Stimulated activated CD8-positive, alpha-beta memory T cell treated with anti-CD3 and anti-CD28 coated beads, Interleukin-2, amount 100 ng/mL, for 48 hours (primary cell): Measurements from ENCODE around the gene DLG2.
"Not testable (repeated sequence)": the region's sequence is repeated elsewhere in the genome, so short reads cannot be mapped to it uniquely, and the experiment has no call there.

Experiments used
- DNase-seq, 2 donors: peaks; one replicate each; pipeline ENCODE4 v3.0.0-alpha.2; 2020; ENCODE audit warnings: low read depth in 2 of 2

Gene DLG2

DNA sequence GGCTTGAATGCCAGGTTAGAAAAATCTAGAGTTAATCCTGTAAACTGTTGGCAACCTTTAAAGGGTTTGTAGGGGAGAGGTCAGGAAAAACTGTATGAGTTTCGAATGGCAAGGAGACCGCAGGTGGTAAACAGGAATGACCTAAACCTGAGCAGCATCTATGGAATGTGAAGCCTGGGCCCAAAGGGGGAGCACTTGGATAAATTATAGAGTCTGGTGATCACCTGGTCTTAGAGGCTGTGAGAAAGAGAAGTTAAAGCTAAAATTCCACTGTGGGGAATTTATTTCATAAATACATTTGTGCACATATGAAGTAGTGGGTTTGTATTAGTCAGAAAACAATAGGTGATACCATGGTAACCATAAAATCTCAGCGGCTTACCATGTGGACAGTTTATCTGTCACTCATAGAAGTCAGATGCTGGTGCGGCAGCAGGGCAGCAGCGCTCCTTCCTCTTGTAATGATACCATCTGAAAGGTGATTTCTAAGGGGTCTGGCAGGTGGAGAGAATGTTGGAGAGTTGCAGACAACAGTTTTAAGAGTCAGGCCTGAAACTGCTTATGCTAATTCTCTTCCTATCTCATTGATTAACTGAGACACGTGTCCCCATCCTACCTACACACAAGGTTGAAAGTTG, 1236.6 kb downstream of the DLG2 start:
- DNase-seq: no peak

DNA sequence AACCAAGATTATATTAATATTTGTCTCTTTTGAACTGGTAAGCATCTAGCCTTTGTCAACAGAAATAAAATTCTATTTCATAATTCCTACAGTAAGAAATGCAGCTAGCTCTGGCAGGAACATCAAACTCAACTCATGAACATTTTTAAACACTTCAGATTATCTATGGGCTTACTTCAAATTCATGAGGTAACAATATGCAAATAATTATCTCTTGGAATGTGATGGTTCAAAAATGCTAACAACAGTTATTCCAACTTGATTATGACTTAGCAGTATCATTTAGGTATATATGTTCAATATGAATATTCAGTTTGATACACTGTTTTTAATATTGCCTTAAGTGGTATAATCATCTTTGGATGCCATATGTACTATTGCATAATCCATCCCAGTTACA, 1237.4 kb downstream of the DLG2 start:
- DNase-seq: no peak

DNA sequence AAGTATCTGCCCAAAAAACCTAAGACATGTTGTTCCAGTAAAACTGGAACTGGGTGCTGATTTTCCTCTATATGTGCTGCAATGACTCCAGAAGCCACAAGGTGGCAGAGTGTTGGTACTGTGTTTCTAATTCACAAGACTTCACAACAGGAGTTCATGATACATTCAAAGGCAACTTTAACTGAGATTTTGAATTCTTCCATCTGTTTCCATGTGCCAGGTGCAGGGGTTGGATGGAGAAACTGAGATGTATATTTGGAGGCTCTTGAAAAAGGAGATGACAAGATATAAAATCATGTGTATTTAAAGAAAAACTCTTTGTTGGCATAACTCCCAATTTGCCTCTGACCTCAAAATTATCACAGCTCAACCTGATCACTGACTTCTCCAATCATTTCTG, 1242.4 kb downstream of the DLG2 start:
- no peak for DNase-seq

DNA sequence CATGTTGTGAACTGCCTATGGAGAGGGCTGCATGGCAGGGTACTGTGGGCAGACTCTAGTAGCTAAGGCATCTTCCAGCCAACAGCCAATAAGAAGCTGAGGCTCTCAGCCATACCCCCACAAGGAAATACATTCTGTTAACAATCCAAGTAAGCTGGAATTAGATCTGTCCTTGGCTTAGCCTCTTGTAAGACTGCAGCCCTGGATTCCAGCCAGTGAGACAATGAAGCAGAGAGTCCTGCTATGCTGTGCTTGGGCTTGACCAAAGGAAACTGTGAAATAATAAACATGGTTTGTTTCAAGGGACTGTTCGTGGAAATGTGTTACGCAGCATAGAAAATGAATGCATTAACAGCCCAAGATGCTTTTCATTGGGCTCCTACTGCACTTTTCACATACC, 1243.6 kb downstream of the DLG2 start:
- no peak for DNase-seq

DNA sequence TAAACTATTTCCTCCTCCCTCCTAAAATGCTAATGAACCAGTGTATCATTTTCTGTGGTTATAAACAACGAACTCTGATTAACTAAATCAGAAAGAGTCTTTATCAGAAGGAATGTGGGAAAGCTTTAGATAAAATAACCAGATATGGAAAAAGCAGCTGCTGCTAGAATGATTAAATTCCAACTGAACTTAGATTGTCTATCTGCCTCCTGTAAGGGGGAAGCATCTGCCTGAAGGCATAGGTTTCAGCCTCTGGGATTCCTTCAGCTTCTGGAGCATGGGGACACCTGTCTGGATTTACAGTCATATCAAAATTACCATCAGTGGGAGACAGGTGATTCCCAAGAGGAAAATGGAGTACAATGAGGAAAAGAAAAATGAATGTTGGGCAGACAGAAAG, 1245.5 kb downstream of the DLG2 start:
- no peak for DNase-seq

DNA sequence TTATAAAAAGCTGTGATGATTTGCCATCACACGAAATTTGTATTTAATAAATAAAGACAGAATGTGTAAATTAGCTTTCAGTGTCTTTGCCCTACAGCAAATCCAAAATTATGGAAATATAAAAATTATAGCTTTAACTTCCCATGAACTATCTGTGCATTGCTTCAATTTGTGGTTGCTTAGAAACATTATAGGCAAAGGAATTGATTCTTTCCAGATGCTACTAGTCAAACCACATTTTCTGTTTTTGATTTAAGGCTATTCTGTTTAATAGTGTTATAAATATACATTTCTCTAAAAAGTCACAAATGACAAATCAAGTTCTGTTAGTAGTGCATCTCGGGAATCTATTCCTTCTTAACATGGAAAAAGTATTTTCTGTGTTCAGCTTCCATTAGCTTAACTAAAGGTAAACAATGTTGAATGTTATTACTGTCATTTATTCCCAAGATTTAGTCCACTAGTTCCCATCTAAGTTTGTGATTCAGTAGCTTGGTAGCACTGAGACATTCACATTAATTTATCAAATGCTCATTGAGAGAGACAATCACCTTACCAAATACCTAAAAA, 1254.7 kb downstream of the DLG2 start:
- DNase-seq: no peak

DNA sequence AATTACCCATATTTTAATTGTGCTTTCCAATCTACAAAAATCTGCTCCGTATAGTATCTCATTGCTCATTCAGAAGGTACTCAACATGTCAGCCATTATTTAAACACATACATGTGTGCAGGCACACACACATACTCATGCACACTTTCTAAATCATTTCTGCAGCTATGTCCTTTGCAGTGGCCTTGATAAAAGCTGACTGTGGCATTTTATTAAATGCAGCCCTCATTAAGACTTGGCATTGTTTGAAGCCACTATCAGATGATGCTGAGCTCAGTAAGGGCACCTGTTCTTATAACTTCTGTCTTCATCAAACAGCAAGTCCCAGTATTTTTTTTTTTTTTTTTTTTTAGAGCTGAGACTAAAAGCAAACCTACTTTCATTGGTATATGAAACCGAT, 1269.1 kb downstream of the DLG2 start:
- DNase-seq: no peak

DNA sequence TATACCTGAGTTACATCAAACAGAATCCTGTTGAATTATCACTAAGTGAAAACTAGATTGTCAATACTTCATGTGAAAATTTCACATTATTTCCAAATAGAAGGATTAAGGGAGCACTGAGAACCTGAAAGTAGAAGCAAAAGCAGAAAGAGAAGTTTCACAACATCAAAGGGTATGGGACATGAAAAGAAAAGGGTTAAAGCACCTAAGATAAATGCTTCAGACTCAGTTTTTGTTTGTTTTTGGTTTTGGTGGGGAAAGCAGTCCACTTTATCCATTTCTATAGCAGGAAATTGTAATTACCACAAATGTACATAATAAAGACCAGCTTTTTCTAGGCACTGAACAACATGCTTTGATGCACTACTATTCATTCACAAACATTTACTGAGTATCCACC, 1271.2 kb downstream of the DLG2 start:
- DNase-seq: no peak

DNA sequence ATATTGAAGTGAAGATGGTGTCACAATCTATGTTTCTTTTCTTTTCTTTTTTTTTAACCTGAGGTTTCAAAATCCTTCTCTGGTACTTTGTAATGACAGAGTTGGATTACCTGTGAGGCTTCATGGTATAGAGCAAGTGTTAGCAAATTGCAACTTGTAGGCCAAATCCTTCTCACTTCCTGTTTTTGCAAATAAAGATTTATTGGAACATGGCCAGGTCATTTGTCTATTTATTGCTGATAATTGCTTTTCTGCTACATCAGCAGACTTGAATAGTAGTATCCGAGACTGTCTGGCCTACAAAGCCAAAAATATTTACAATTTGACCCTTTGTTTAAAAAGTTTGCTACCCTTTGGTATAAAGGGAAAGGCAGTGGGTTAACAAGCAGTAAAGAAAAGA, 1281.5 kb downstream of the DLG2 start:
- DNase-seq: no peak

DNA sequence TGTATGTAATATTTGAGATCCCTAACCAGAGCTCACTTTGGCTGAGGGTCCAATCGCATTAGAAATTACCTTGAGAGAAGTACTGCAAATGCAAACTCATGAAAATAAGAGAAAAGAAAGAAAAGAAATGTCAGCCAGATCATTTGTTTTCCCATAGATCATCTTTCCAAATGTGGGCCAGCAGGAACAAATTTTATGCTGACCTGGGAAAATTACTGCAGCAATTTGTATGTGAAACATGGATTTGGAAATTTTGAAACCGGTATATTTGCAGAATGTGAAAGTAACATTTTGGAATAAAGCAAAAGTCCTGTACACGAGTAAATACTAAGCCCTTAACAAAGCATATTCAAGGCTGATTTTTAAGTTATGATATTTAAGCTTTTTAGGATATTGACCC, 1282.1 kb downstream of the DLG2 start:
- DNase-seq: no peak

DNA sequence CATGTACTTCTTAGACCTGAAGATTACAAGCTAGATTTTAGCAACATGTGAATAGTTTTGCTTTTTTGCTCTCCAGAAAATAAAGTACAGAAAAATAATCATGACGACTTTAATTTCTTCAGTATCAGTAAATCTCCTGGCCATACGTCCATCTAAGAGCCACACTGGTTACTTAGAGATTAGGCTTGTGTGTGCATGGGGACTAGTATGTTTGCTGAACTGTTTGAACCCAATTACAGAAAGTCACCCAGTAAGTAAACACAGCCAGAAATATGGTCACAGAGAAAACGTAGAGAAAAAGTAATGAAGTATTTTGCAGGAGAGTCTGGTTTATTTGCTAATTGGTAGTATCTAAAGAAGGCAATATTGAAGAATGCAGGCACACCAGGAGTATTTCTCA, 1287.3 kb downstream of the DLG2 start:
- DNase-seq: no peak

DNA sequence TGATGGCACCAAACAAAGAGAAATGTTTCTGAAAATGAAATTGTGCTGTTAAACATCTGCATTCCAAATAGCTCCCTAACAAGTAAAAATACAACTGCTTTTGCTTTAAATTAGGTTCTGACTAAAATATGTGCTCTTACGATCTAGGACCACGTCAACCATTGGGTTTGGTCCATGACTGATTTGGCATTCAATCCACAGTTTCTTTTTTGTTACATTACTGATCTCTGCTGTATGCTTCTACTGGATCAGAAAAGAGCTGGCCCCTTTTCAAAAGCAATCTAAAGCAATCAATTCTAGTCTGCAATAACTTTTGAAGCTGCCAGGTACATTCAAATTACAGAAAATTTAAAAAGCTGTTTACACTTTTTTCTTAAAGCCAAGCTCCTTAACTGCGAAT, 1293.9 kb downstream of the DLG2 start:
- no peak for DNase-seq

DNA sequence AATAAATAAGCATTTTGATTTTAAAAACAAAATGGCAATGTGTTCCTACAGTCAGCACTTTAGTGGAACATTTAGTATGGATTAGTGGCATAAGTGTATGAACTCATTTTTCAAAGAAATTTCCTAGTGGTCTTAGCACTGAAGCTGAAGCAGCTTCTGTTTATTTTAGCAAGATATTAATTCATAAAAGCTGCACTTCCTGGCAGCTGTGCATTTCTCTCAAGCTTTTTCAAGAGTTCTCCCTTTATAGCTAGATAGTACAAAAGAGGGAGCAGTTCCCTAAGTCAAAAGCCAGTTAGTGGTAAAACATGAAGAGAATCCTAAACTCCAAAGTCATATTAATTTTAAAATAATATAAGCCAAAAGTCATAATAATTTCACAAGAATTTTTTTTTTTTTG, 1304.9 kb downstream of the DLG2 start:
- DNase-seq: no peak

DNA sequence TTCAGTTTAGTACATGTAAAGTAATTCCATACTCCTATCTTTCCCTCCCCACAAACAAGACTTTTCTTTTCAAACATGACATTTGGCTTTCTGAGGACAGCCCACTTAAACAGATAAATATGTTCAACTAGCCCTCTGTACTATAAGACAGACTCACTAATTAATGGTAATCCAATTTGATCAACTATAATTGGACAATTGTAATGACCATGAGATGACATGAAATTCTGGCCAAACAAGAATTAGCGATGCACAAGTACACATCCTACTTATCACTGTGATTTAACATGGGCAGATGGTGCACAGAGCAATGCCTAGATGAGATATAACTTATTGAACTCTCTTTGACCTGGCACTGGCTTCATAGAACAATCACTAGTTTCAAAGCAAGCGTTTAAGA, 1307.3 kb downstream of the DLG2 start:
- no peak for DNase-seq

DNA sequence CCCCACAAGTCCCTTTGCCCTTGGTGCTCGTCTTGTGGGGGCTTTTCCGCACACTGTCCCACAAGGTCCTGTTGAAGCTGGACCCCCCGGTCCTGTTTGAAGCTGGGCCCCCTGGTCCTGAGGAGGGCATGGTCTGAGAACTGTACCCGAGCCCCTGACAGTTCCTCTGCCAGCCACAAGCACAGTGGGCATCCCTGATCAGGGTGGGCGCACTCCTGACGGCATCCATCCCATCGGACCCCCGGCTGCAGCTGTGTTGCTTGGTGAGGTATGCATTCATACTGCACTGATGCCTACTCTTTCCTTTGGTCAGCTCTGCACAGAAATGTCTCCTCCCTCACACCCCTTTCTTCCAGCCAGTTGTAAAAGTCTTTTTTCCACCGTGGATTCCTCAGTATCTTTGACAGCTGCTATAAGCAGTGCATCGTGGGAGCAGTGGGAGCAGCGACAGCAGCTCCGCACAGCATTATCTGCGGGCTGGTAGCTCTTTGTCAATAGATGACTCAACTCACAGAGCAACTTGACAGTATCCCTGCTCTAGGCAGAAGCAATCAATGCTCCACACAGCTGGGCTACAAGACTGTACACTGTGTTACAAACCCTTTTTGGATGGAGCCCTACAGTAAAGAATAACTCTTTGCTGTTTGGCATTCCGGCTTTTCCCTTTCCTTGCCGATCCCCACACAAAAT, 1310.1 kb downstream of the DLG2 start:
- DNase-seq: no peak

DNA sequence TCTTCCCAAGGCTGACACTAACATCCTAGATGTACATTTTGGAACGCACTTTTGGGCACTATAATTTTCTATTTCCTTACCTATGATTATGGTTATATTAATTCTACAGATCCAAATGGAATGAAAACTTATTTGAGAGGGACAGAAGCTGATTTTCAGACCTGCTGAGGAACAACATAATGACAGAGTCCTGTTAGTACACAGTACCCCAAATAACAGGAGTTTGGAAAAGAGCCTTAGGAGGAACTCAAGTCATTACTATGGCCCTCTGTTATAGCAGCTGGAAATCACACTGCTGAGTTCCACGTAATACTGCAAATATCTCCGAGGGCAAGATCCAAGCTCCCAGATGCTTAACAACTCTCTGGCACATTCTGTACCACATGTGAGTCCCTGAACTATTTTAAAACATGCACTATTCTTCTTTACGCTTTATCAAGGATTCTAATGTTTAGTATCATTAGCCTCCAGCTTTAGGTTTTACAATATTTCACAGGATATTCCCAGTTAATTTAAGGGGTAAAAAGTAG, 1313.2 kb downstream of the DLG2 start:
- no peak for DNase-seq

DNA sequence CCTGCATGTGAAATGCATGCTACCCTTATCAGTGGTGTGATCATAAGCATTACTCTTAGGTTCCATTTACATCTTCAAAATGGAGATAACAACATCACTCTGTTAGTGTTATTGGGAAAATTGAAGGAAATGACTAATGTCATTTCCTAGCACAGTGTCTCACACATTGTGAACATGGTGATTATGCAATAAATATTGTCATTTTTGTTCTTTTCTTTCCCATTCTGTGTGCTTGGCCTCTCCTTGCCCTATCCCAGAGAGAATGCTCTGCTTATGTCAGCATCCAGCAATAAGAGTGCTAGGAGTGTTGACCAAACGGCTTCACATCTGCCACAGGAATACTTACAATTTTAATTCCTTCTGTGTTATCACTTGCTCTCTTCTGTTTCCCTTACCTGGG, 1316.9 kb downstream of the DLG2 start:
- DNase-seq: no peak

DNA sequence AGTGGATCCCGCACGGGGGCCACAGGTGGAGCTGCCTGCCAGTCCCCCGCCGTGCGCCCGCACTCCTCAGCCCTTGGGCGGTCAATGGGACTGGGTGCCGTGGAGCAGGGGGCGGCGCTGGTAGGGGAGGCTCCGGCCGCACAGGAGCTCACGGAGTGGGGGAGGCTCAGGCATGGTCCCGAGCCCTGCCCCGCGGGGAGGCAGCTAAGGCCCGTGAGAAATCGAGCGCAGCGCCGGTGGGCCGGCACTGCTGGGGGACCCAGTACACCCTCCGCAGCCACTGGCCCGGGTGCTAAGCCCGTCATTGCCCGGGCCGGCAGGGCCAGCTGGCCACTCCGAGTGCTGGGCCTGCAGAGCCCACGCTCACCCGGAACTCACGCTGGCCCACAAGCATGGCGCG, 1318.7 kb downstream of the DLG2 start:
- not testable (repeated sequence) for DNase-seq

DNA sequence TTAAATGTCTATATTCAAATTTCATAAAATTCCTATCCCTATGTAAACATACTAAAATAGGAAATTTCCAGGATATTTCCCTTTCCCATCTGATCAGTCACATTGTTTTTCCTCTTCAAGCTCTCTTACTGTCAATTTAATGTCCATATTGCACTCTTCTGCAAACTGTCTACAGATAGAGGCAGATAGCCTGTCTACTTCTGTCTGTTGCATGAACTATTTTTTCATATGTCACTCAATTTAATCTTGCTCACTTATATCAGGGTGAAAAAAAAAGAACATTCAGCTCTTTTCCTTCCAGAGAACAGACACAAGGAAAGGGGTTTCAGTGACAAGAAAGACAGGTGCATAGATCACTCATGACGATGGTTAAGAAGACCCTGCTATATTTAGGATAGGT, 1327.1 kb downstream of the DLG2 start:
- no peak for DNase-seq

DNA sequence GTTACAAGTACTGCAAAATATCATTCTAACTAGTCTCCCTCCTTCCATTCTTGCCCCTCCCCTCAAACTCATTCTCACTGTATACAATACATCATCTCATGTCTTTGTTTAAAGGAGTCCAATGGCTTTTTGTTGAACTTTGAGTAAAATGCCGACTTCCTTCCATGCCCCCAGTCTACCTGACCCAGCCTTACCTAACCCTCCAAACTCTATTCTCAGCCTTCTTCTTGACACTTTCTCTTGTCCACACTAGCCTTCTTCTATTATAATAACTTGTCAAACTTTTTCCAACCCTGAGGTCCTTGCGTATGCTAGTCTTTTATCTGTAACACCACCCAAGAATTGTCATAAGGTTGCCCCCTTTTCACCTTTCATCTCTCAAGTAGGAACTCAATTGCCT, 1329.6 kb downstream of the DLG2 start:
- DNase-seq: no peak

DNA sequence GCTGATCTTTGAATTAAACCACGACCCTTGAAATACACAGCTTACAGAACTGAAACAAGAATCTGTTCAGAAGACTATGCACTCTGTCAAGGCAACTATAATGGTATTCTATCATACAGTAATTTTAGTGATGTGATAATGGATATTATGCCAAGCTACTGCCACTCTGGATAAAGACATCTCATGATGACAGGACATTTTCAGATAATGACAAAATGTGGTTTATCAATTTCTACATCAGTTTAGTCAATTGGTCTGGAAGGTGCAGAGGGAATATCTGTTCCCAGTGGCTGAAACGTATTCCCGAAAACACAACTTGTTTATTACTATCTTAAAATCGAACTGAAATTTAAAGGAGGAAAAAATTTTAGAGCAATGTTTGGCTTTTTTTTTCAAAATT, 1331.3 kb downstream of the DLG2 start:
- DNase-seq: no peak

DNA sequence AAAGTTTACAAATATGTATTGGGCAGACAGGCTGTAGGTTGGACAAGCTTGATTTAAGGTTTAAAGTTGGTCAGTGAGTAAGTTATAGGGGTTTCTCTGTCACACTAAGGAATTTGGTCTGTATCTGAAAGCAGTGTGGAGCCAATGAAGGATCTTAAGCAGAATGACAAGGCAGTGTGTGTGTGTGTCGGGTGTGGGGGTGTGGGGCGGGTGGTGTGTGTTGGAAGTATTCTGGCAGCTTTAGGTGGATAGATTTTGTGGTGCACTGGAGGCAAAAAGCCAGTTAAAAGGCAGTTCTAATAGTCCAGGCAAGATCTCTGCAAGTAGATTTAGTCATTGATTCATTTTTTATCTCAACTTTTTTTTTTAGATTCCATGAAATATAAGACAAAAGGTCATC, 1334.2 kb downstream of the DLG2 start:
- no peak for DNase-seq

DNA sequence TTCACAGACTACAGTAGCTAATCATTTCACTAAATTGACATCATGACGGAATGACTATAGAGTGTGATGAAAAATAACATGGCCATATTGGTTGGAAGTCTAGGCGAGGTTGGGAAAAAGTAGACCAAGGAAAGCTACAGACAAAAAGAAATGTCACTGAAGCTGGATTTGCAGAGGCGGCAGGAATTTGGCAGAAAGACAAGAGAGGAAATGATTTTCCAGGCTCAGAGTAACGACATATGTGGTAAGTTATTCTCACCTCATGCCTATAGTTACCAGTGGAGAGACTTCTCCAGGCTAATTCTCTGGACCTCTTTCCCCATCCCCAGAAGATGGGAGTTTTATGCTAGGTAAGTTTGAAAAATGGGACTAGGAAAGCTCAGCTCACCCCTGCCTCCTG, 1335.1 kb downstream of the DLG2 start:
- no peak for DNase-seq
